CD4-positive, alpha-beta T cell treated with Interleukin-17A for 4 hours (primary cell): ENCODE results near the gene PDE4D.
"Not testable (repeated sequence)": the region's sequence is repeated elsewhere in the genome, so short reads cannot be mapped to it uniquely, and the experiment has no call there.

Experiments used
- DNase-seq: peaks from one replicate; pipeline ENCODE4 v3.0.0-alpha.2; 2020; ENCODE audit warnings: mixed read lengths

Gene PDE4D

GRCh38 chr5:59693492-59694309 is 199.8 kb downstream of the PDE4D start:
- no peak for DNase-seq

- no peak for DNase-seq
Measured at GRCh38 chr5:59685793-59686192, 207.7 kb downstream of the PDE4D start.

- no peak for DNase-seq
Measured at GRCh38 chr5:59685191-59685530, 208.4 kb downstream of the PDE4D start.

- no peak for DNase-seq
Measured at GRCh38 chr5:59684388-59685190, 208.9 kb downstream of the PDE4D start.

GRCh38 chr5:59683311-59683710 is 210.2 kb downstream of the PDE4D start:
- no peak for DNase-seq

- no peak for DNase-seq
Measured at GRCh38 chr5:59682542-59682941, 211.0 kb downstream of the PDE4D start.

- DNase-seq: no peak
Measured at GRCh38 chr5:59678943-59679342, 214.6 kb downstream of the PDE4D start.

GRCh38 chr5:59674763-59675162 is 218.8 kb downstream of the PDE4D start:
- DNase-seq: no peak

GRCh38 chr5:59673438-59674058 is 220.0 kb downstream of the PDE4D start:
- DNase-seq: no peak

GRCh38 chr5:59666440-59667068 is 227.0 kb downstream of the PDE4D start:
- DNase-seq: no peak

- DNase-seq: not testable (repeated sequence)
Measured at GRCh38 chr5:59665832-59666203, 227.7 kb downstream of the PDE4D start.

GRCh38 chr5:59665086-59665831 is 228.3 kb downstream of the PDE4D start:
- DNase-seq: no peak

GRCh38 chr5:59661954-59662615 is 231.4 kb downstream of the PDE4D start:
- DNase-seq: no peak

- DNase-seq: no peak
Measured at GRCh38 chr5:59661311-59661710, 232.2 kb downstream of the PDE4D start.

GRCh38 chr5:59660737-59661136 is 232.8 kb downstream of the PDE4D start:
- no peak for DNase-seq

GRCh38 chr5:59656351-59657254 is 236.9 kb downstream of the PDE4D start:
- DNase-seq: no peak

GRCh38 chr5:59655693-59656309 is 237.7 kb downstream of the PDE4D start:
- DNase-seq: no peak

- DNase-seq: no peak
Measured at GRCh38 chr5:59654691-59655090, 238.8 kb downstream of the PDE4D start.

- DNase-seq: no peak
Measured at GRCh38 chr5:59652449-59652848, 241.1 kb downstream of the PDE4D start.
